Fibroblast of lung (primary cell): ENCODE measurements around the gene STK32A.

Source experiments
- CTCF ChIP-seq, 2 donors: IDR thresholded peaks in 1 of 2; conservative IDR thresholded peaks in 1 of 2; 1 replicate in 1 of 2; 2 replicates in 1 of 2; pipeline ENCODE4 v1.5.1; 2011 to 2012; ENCODE audit warnings: low read length in 2 of 2, control low read depth in 1 of 2, inconsistent platforms in 1 of 2, low read depth in 1 of 2, mild to moderate bottlenecking in 1 of 2
- EZH2 ChIP-seq: IDR thresholded peaks from 2 replicates; pipeline ENCODE4 v1.5.1; 2012; ENCODE audit warnings: low read length, control low read depth, mild to moderate bottlenecking; ENCODE audit errors: missing control alignments

- TF ChIP-seq EZH2: no peak
- no peak for TF ChIP-seq CTCF (conservative IDR thresholded peaks at IDR 0.05 in 1 of 2, IDR thresholded peaks at IDR 0.05 in 1 of 2; ENCODE audit: low read depth in 1 of 2, low read length in 2 of 2)
Measured at GRCh38 chr5:147245381-147246165, 10.7 kb downstream of the STK32A start.
